ENCODE data around the gene TMEM183A. TPM values are rescaled to one million over a fixed set of nuclear protein-coding genes. Genes with fewer than 3 reads are reported as not detected.

TMEM183A gene
- 117 and 139 TPM in 2 replicates for total RNA-seq

GRCh38 chr1:203006948-203007871 lies at the start of gene TMEM183A:
Gene TMEM183A (plus strand): TSS chr1:203007374. CDS start chr1:203007466, 92 bp downstream.

GRCh38 chr1:202957733-202958543 lies 49.2 kb upstream of the TMEM183A start, which contains the start of gene ADIPOR1:
Gene ADIPOR1 (minus strand): TSS chr1:202958312. CDS start chr1:202951070, 7,242 bp downstream.

GRCh38 chr1:203026031-203026665 lies 19.0 kb downstream of the TMEM183A start, which contains the start of gene PPFIA4:
Gene PPFIA4 (plus strand): TSS chr1:203026491. CDS start chr1:203039009, 12,518 bp downstream.

Other genes starting within 250 kb of the TMEM183A start
- gene KDM5B, start 199.0 kb upstream of the TMEM183A start, total RNA-seq = 94.4 and 113 TPM in 2 replicates
- gene PCAT6, start 196.4 kb upstream of the TMEM183A start, total RNA-seq = 0.24 TPM in 1 of 2 replicates, not detected in the other
- 3.2 and 5.5 TPM in 2 replicates for gene RABIF, start 118.2 kb upstream of the TMEM183A start, total RNA-seq
- 31.1 and 42.8 TPM in 2 replicates for gene KLHL12, start 80.1 kb upstream of the TMEM183A start, total RNA-seq
- 162 and 186 TPM in 2 replicates for gene ADIPOR1, start 49.1 kb upstream of the TMEM183A start, total RNA-seq
- gene CYB5R1, start 40.1 kb upstream of the TMEM183A start, total RNA-seq = 100.0 and 208 TPM in 2 replicates
- gene PPFIA4, start 19.1 kb downstream of the TMEM183A start, total RNA-seq = 0.64 and 14.0 TPM in 2 replicates
- gene MYOG, start 78.6 kb downstream of the TMEM183A start, total RNA-seq = not detected in 2 replicates
- under 0.01 and 0.72 TPM in 2 replicates for gene ADORA1, start 120.4 kb downstream of the TMEM183A start, total RNA-seq
- gene MYBPH, start 168.5 kb downstream of the TMEM183A start, total RNA-seq = not detected in 2 replicates
- gene CHI3L1, start 179.3 kb downstream of the TMEM183A start, total RNA-seq = 0.21 and 1.7 TPM in 2 replicates
- under 0.01 and 0.24 TPM in 2 replicates for gene CHIT1, start 222.3 kb downstream of the TMEM183A start, total RNA-seq

Measured in tracheal epithelial cell (primary cell).